LNCaP clone FGC (cell line): ENCODE data around the gene EIF4B.
A peak's percentile ranks its signal among the peaks of the same experiment; 100 is the strongest.
"Not testable (repeated sequence)": the region's sequence is repeated elsewhere in the genome, so short reads cannot be mapped to it uniquely, and the experiment has no call there.

Experiments used
- DNase-seq: peaks from one replicate; pipeline ENCODE4 v3.0.0-alpha.2; 2011; ENCODE audit warnings: low read depth
- H3K4me3 ChIP-seq: 2 replicates; pipeline ENCODE4 v1.5.1; 2011; ENCODE audit warnings: mild to moderate bottlenecking, low read depth, low read length, control low read depth
- TF ChIP-seq, protein P1 (sequence below): IDR thresholded peaks from 2 replicates; pipeline ENCODE4 v1.5.1; 2012; ENCODE audit warnings: mild to moderate bottlenecking; ENCODE audit not compliant: control insufficient read depth, insufficient read depth; ENCODE audit errors: extremely low read depth

Gene EIF4B

DNA sequence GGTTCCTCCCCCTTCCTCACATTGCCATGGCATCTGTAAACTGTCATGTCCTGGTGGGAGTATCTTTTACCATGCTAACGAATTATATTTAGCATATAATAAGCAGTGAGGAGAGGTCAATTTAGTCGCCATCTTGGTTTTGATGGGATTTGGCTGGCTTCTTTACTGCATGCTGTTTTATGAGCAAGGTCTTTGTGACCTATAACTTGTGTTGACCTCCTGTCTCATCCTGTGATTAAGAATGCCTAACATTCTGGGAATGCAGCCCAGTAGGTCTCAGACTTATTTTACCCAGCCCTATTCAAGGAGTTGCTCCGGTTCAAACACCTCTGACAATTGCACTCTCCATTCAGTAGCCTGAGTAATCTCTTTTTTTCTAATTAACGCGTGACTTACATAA, 2.1 kb upstream of the EIF4B start:
- no peak overlapping the region for H3K4me3 ChIP-seq
- TF ChIP-seq, protein P1, sequence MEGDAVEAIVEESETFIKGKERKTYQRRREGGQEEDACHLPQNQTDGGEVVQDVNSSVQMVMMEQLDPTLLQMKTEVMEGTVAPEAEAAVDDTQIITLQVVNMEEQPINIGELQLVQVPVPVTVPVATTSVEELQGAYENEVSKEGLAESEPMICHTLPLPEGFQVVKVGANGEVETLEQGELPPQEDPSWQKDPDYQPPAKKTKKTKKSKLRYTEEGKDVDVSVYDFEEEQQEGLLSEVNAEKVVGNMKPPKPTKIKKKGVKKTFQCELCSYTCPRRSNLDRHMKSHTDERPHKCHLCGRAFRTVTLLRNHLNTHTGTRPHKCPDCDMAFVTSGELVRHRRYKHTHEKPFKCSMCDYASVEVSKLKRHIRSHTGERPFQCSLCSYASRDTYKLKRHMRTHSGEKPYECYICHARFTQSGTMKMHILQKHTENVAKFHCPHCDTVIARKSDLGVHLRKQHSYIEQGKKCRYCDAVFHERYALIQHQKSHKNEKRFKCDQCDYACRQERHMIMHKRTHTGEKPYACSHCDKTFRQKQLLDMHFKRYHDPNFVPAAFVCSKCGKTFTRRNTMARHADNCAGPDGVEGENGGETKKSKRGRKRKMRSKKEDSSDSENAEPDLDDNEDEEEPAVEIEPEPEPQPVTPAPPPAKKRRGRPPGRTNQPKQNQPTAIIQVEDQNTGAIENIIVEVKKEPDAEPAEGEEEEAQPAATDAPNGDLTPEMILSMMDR, result no peak
- no peak for DNase-seq

DNA sequence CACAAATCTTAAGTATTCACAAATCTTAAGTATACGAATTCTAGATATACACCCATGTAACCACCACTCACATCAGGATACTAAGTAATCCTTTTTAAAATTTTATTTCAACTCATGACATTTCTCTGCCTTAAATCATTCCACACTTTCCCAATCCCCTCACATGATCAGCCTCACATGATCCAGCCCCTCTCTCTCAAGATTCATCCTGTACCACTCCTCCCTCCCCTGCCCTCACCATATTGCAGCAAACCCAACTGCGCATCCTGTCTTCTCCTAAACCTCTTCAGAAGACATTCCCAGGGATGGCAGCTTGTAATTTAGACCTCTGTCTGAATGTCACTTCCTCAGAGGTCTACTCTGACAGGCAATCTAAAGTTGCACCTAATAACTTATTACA, 1.7 kb upstream of the EIF4B start:
- H3K4me3 ChIP-seq, result no peak overlapping the region
- no peak for DNase-seq
- TF ChIP-seq, protein P1, result no peak

DNA sequence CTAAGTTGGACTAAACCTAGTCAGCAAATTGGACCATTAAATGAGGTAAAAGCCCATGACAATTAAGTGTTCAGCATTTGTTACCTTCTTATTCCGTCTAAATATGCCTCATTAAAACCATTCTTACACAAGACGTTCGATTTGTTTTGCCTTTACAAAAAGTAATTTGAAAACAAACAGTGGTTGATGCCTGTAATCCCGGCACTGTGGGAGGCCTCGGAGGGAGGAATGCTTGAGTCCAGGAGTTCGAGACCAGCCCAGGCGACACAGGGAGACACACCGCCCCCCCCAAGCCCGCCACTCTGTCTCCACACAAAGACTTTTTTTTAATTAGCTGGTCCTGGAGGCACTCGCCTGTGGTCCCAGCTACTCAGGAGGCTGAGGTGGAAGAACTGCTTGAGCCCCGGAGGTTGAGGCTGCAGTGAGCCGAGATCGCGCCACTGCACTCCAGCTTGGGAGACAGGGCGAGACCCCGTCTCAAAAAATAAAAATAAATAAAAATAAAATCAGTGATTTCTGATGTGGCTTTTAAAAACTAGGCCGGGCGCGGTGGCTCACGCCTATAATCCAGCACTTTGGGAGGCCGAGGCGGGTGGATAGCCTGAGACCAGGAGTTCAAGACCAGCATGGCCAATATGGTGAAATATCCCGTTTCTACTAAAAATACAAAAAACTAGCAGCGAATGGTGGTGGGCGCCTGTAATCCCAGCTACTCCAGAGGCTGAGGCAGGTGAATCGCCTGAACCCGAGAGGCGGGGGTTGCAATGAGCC, 856 bp upstream of the EIF4B start:
- no peak for DNase-seq
- TF ChIP-seq, protein P1, result no peak
- peak overlapping the region; percentile 93 for H3K4me3 ChIP-seq

DNA sequence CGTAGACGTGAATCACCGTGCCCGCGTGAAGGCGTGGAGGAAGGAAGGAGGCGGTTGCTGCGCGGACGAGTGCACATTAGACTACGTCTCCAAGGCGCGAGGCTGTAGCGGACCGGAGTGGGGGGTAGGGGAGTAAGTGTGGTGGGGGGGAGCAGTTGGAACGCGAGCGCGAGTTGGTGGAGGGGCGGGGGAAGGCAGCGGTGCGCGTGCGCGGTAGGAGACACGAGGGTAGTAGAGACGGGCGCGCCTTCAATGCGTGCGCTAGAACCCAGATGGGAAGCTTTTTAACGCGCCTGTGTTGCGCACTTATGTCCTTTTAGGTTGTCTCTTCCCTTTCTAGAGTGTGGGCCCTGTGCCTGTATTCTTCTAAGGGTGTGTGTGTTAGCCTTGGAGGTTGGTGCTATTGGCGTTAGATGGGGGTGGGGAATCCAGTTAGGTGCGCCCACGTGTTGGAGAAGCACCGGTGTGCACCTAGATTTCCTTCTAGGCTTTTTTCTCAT, 604 bp downstream of the EIF4B start:
- TF ChIP-seq, protein P1, result no peak
- H3K4me3 ChIP-seq, result peak overlapping the region; percentile 93
- DNase-seq, result peak; percentile 30

DNA sequence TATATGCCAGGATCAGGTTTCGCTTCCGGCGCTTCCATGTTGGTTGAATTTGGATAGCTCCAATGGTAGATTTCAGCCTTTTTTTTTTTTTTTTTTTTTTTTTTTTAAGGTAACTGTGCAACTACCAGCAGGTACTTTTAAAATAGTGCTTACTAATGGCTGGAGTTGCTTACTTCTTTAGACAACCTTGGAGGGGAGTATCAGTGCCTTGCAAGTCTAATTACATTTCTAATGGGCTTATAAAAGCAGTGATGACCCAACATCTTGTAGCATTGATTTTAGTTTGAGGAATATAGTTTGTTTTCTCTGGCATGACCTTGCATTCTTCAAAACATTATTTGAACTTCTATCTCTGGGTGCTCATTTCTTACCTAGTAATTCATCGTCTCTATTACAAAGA, 1.1 kb downstream of the EIF4B start:
- TF ChIP-seq, protein P1, result no peak
- H3K4me3 ChIP-seq, result peak overlapping the region; percentile 93
- no peak for DNase-seq

DNA sequence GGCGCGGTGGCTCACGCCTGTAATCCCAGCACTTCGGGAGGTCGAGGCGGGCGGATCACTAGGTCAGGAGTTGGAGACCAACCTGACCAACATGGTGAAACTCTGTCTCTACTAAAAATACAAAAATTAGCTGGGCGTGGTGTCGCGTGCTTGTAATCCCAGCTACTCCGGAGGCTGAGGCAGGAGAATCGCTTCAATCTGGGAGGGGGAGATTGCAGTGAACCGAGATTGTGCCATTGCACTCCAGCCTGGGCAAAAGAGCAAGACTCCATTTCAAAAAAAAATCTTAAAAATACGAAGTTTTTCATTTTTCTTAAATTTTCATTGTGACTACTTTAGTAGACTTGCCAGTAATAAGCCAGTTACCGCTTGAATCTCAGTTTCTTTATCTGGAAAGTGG, 2.5 kb downstream of the EIF4B start:
- peak overlapping the region; percentile 93 for H3K4me3 ChIP-seq

DNA sequence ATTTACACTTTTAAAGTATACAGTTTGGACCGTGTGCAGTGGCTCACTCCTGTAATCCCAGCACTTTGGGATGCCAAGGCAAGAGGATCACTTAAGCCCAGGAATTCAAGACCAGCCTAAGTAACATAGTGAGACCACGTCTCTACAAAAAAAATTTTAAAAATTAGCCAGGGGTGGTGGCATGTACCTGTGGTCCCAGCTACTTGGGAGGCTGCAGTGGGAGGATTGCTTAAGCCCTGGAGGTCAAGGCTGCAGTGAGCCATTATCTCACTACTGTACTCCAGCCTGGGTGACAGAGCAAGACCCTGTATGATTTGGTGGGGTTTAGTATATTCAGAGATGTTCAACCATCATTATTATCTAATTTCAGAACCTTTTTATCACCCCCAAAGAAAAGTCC, 4.7 kb downstream of the EIF4B start:
- no peak for DNase-seq
- H3K4me3 ChIP-seq, result no peak overlapping the region

More for the DNA sequence above, 2.5 kb downstream of the EIF4B start:
- DNase-seq, result not testable (repeated sequence)

More for the DNA sequence above, 4.7 kb downstream of the EIF4B start:
- TF ChIP-seq, protein P1, result no peak
